ENCODE data around the gene MORC1. TPM values are rescaled to one million over a fixed set of nuclear protein-coding genes. Genes with fewer than 3 reads are reported as not detected.

Gene MORC1
- total RNA-seq, 1 experiment from 2014 or later: not detected

DNA sequence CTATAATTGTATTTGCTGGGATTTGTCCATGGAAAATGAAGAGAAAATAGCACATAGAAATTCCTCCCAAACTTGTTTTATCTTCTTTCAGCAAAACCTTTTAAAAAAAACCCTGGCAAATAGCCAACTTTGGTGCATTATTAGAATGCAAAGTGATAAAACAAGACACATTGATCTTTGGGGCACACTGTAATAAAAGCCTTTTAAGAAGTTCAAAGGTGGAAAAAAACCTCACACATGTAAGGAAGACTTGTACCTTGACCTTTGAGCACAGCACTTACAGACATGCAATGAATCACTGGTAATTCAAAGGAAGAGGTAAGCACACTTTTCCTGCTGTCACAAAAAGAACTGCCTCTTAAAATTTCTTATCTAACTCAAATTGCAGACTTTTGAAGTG is 8.0 kb upstream of the MORC1 start:
- no TSS peak for BruUV-seq (replicated peaks)
- Mint-ChIP-seq H3K9me3 (ENCODE audit: unreplicated experiment) (peaks cover 31% of the 10 kb centered on the region), H3K27ac (ENCODE audit: unreplicated experiment) (peak overlapping the region; percentile 70), H3K4me3 (ENCODE audit: unreplicated experiment) (peak overlapping the region; percentile 31), H3K36me3 (ENCODE audit: insufficient read depth, unreplicated experiment) (peaks cover 12% of the 10 kb centered on the region), H3K4me1 (ENCODE audit: low read depth, unreplicated experiment) (peaks cover 28% of the 10 kb centered on the region), H3K27me3 (ENCODE audit: insufficient read depth, unreplicated experiment) (no peaks in the 10 kb centered on the region)
- H3K27me3 ChIP-seq (replicated peaks; ENCODE audit: control insufficient read depth, insufficient read depth, low read length): no peaks in the 10 kb centered on the region
- ChIA-PET POLR2A (no interaction called here), CTCF (no interaction called here)
- TF ChIP-seq, protein P1, sequence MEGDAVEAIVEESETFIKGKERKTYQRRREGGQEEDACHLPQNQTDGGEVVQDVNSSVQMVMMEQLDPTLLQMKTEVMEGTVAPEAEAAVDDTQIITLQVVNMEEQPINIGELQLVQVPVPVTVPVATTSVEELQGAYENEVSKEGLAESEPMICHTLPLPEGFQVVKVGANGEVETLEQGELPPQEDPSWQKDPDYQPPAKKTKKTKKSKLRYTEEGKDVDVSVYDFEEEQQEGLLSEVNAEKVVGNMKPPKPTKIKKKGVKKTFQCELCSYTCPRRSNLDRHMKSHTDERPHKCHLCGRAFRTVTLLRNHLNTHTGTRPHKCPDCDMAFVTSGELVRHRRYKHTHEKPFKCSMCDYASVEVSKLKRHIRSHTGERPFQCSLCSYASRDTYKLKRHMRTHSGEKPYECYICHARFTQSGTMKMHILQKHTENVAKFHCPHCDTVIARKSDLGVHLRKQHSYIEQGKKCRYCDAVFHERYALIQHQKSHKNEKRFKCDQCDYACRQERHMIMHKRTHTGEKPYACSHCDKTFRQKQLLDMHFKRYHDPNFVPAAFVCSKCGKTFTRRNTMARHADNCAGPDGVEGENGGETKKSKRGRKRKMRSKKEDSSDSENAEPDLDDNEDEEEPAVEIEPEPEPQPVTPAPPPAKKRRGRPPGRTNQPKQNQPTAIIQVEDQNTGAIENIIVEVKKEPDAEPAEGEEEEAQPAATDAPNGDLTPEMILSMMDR (IDR thresholded peaks at IDR 0.05; ENCODE audit: insufficient read depth in 1 of 2, low read depth in 1 of 2, low read length in 1 of 2, severe bottlenecking in 1 of 2, unreplicated experiment in 1 of 2): no peak
- H3K4me1 ChIP-seq: peaks cover 33% of the 10 kb centered on the region
- H3K36me3 ChIP-seq (ENCODE audit: control insufficient read depth, insufficient read depth, low read length): no peaks in the 10 kb centered on the region
- no peaks in the 10 kb centered on the region for H3K9me3 ChIP-seq
- DNase-seq: peak; percentile 36 to 60
- intact Hi-C loops (cut with micrococcal nuclease; ENCODE audit: unreplicated experiment): loop anchor here (1.0 to 2.0 kb wide), 2 partner anchors 98 to 185 kb away; no protein-coding TSS in a partner anchor
- no peak overlapping the region for H3K4me3 ChIP-seq (ENCODE audit: low read depth, low read length)

- H3K4me3 Mint-ChIP-seq (ENCODE audit: unreplicated experiment): no peak overlapping the region
Measured at GRCh38 chr3:109122690-109123089, 4.8 kb upstream of the MORC1 start.

GRCh38 chr3:109118584-109118983 is 650 bp upstream of the MORC1 start:
- intact Hi-C loops (cut with micrococcal nuclease; ENCODE audit: unreplicated experiment): no loop called here
- no peak overlapping the region for H3K4me3 ChIP-seq (ENCODE audit: low read depth, low read length)
- ChIA-PET CTCF (interaction anchor here (0.6 kb wide), 1 partner anchor 93 kb away, joined by 6 read pairs; no protein-coding TSS in a partner anchor), POLR2A (no interaction called here)
- BruUV-seq (replicated peaks): no TSS peak
- H3K9me3 ChIP-seq: no peaks in the 10 kb centered on the region
- no peak overlapping the region for H3K27ac Mint-ChIP-seq (ENCODE audit: unreplicated experiment)
- no peaks in the 10 kb centered on the region for H3K27me3 ChIP-seq (replicated peaks; ENCODE audit: control insufficient read depth, insufficient read depth, low read length)
- H3K27me3 Mint-ChIP-seq (ENCODE audit: insufficient read depth, unreplicated experiment): no peaks in the 10 kb centered on the region
- TF ChIP-seq, protein P1 (IDR thresholded peaks at IDR 0.05; ENCODE audit: insufficient read depth in 1 of 2, low read depth in 1 of 2, low read length in 1 of 2, severe bottlenecking in 1 of 2, unreplicated experiment in 1 of 2): no peak
- peaks cover 7% of the 10 kb centered on the region for H3K4me1 Mint-ChIP-seq (ENCODE audit: low read depth, unreplicated experiment)
- H3K36me3 ChIP-seq (ENCODE audit: control insufficient read depth, insufficient read depth, low read length): no peaks in the 10 kb centered on the region
- H3K36me3 Mint-ChIP-seq (ENCODE audit: insufficient read depth, unreplicated experiment): peaks cover 12% of the 10 kb centered on the region
- H3K4me1 ChIP-seq: no peaks in the 10 kb centered on the region
- H3K4me3 Mint-ChIP-seq (ENCODE audit: unreplicated experiment): no peak overlapping the region
- no peak for DNase-seq
- peaks cover 19% of the 10 kb centered on the region for H3K9me3 Mint-ChIP-seq (ENCODE audit: unreplicated experiment)

More at GRCh38 chr3:109122690-109123089, 4.8 kb upstream of the MORC1 start:
- BruUV-seq (replicated peaks): no TSS peak
- Mint-ChIP-seq H3K27me3 (ENCODE audit: insufficient read depth, unreplicated experiment) (no peaks in the 10 kb centered on the region), H3K27ac (ENCODE audit: unreplicated experiment) (peak overlapping the region; percentile 48), H3K36me3 (ENCODE audit: insufficient read depth, unreplicated experiment) (peaks cover 12% of the 10 kb centered on the region), H3K4me1 (ENCODE audit: low read depth, unreplicated experiment) (peaks cover 16% of the 10 kb centered on the region), H3K9me3 (ENCODE audit: unreplicated experiment) (peaks cover 19% of the 10 kb centered on the region)
- H3K9me3 ChIP-seq: no peaks in the 10 kb centered on the region
- intact Hi-C loops (cut with micrococcal nuclease; ENCODE audit: unreplicated experiment): no loop called here
- peaks cover 28% of the 10 kb centered on the region for H3K4me1 ChIP-seq
- H3K27me3 ChIP-seq (replicated peaks; ENCODE audit: control insufficient read depth, insufficient read depth, low read length): no peaks in the 10 kb centered on the region
- TF ChIP-seq, protein P1 (IDR thresholded peaks at IDR 0.05; ENCODE audit: insufficient read depth in 1 of 2, low read depth in 1 of 2, low read length in 1 of 2, severe bottlenecking in 1 of 2, unreplicated experiment in 1 of 2): no peak
- no peak for DNase-seq
- H3K4me3 ChIP-seq (ENCODE audit: low read depth, low read length): no peak overlapping the region
- ChIA-PET CTCF (no interaction called here), POLR2A (no interaction called here)
- no peaks in the 10 kb centered on the region for H3K36me3 ChIP-seq (ENCODE audit: control insufficient read depth, insufficient read depth, low read length)
